ENCODE results near the gene CNGB1. TPM values are rescaled to one million over a fixed set of nuclear protein-coding genes. Genes with fewer than 3 reads are reported as not detected.

CNGB1 gene
- 0.06 to 0.12 TPM (median 0.09 TPM) in 5 replicates for total RNA-seq (2022; extraction: Qiagen RNA extraction)

GRCh38 chr16:57970970-57971369, at the start of gene CNGB1:
Gene CNGB1 (minus strand): TSS chr16:57971128. CDS start chr16:57967286, 3,842 bp downstream.

DNA sequence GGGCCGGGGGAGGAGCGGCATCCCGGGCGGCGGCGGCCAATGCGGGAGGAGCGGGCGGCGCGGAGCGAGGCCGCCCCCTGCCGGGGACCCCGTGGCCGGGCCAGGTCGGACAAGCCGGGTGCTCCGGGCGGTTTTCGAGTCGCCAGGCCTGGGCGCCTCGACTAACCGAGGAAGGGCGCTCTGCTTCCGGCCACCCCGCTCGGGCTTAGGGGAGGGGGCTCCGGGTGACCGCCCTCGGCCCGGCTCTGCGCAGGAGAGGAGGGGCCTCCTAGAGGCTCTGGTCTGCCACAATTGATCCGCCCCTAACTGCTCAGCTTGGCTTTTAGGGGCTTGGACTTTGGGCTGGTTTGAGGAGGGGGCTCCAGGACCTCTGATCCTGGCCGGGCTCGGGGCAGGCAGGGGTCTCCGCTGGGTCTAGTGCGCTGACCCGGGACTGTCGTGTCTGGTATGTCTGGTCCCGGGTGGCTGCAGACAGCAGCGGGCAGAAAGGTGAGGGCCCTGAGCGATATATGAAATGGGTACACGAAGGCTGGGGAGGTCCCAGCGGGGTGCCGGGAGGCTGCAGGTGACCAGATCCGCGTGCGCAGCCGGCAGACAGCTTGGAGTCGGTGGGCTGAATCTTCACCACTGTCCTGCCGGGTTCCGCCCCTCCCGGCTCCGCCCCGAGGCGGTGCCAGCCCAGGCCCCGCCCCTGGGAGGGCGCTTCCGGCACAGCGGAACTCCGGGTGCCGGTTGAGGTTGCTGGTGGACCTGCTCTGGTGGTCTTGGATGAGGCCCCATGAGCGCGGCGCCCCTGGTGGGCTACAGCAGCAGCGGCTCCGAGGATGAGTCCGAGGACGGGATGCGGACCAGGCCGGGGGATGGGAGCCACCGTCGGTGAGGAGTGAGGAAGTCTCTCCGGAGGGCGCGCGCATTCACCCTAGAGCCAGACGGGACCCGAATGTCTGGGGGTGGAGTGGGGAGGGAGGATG, 30.1 kb upstream of the CNGB1 start, which contains the start of gene USB1:
USB1 (plus strand) TSS at position 702 of the 971 bp plus-strand sequence; CDS start at position 779, 77 bp downstream.

GRCh38 chr16:57999971-58000705, 29.2 kb upstream of the CNGB1 start, which contains the start of gene ZNF319:
Gene ZNF319 (minus strand): TSS chr16:58000672. CDS start chr16:57998265, 2,407 bp downstream.

Other genes with a start within 250 kb of the CNGB1 start
- gene KATNB1, start 235.4 kb downstream of the CNGB1 start, total RNA-seq (2022; extraction: Qiagen RNA extraction) = 14.2 to 17.7 TPM (median 16.1 TPM) in 5 replicates
- 96.7 to 124 TPM (median 119 TPM) in 5 replicates for gene KIFC3, start 168.6 kb downstream of the CNGB1 start, total RNA-seq (2022; extraction: Qiagen RNA extraction)
- 9.1 to 14.8 TPM (median 12.9 TPM) in 5 replicates for gene ZNF319, start 29.5 kb upstream of the CNGB1 start, total RNA-seq (2022; extraction: Qiagen RNA extraction)
- gene USB1, start 30.3 kb upstream of the CNGB1 start, total RNA-seq (2022; extraction: Qiagen RNA extraction) = 74.0 to 84.9 TPM (median 81.9 TPM) in 5 replicates
- gene MMP15, start 54.6 kb upstream of the CNGB1 start, total RNA-seq (2022; extraction: Qiagen RNA extraction) = 43.1 to 66.9 TPM (median 61.5 TPM) in 5 replicates
- gene CFAP20, start 158.3 kb upstream of the CNGB1 start, total RNA-seq (2022; extraction: Qiagen RNA extraction) = 53.1 to 57.5 TPM (median 57.1 TPM) in 5 replicates
- gene CSNK2A2, start 227.0 kb upstream of the CNGB1 start, total RNA-seq (2022; extraction: Qiagen RNA extraction) = 60.6 to 70.8 TPM (median 65.1 TPM) in 5 replicates

All from A549 treated with dexamethasone at 1 μM for 4 hours (cell line).